H1 (cell line): Measurements from ENCODE around the gene DENND1A. TPM values are rescaled to one million over a fixed set of nuclear protein-coding genes. Genes with fewer than 3 reads are reported as not detected.

Source experiments
- HDAC2 ChIP-seq, 2 experiments: fragments of 300-600 bp in 1 of 2; sonication (generic) in 1 of 2; IDR thresholded peaks; 2 replicates each; pipeline ENCODE4 v1.6.1; 2011 to 2012; ENCODE audit warnings: low read depth in 2 of 2, low read length in 2 of 2, mild to moderate bottlenecking in 2 of 2, moderate library complexity in 2 of 2, borderline replicate concordance in 1 of 2, inconsistent platforms in 1 of 2
- JUN ChIP-seq: IDR thresholded peaks from 2 replicates; pipeline ENCODE4 v1.6.1; 2011; ENCODE audit warnings: low read depth, mild to moderate bottlenecking, improper control_type of control experiment, low read length
- KDM1A ChIP-seq: fragments of 200-600, 300-600 bp; sonication (generic); IDR thresholded peaks from 2 replicates; pipeline ENCODE4 v1.7.1; 2016; ENCODE audit warnings: mild to moderate bottlenecking, low read length, borderline replicate concordance
- RBBP5 ChIP-seq: IDR thresholded peaks from 2 replicates; pipeline ENCODE4 v1.7.1; 2012; ENCODE audit warnings: low read depth, mild to moderate bottlenecking, inconsistent platforms, low read length, moderate library complexity, borderline replicate concordance
- RNF2 ChIP-seq: fragments of 200-900, 300-1000 bp; sonication (generic); IDR thresholded peaks from 2 replicates; pipeline ENCODE4 v1.7.1; 2016; ENCODE audit warnings: borderline replicate concordance, low read depth, mild to moderate bottlenecking, antibody characterized with exemption, low read length; ENCODE audit not compliant: poor library complexity, severe bottlenecking; ENCODE audit errors: missing control alignments
- SP1 ChIP-seq: IDR thresholded peaks from 2 replicates; pipeline ENCODE4 v1.6.1; 2011; ENCODE audit warnings: low read depth, low read length
- polyA plus RNA-seq, 7 experiments: library from polyadenylated mRNA; depleted of rRNA in 3 of 7; stranded (reverse) in 5 of 7; unstranded in 2 of 7; fragments of >200 nt in 5 of 7; fragments of 200-250 nt in 2 of 7; gene quantifications; 1 replicate in 5 of 7; 2 replicates in 1 of 7; 4 replicates in 1 of 7; pipeline versions ENCODE4 v1.2.1 to v1.2.3, GENCODE V29; 2011 to 2013; ENCODE audit warnings: missing spikeins in 2 of 7, mixed read lengths in 2 of 7
- total RNA-seq: library from RNA; stranded (reverse); fragmentation: NEBNext Ultra II Directional; extraction: Animal tissue kit (Norgen Biotek cat#: 25700); gene quantifications from 2 replicates; pipeline ENCODE4 v1.2.1, GENCODE V29; 2021
- TF ChIP-seq, protein P1 (sequence below): IDR thresholded peaks from 2 replicates; pipeline ENCODE4 v1.6.1; 2012; ENCODE audit warnings: low read length, inconsistent platforms
- TF ChIP-seq, protein P2 (sequence below): IDR thresholded peaks from 2 replicates; pipeline ENCODE4 v1.6.1; 2012; ENCODE audit warnings: inconsistent platforms

DENND1A gene
- total and polyA plus RNA-seq, 2 of the 8 experiments (the other 6 are each of a cell fraction or from before 2014, with no cell fraction given): 24.1 to 26.4 TPM

DNA sequence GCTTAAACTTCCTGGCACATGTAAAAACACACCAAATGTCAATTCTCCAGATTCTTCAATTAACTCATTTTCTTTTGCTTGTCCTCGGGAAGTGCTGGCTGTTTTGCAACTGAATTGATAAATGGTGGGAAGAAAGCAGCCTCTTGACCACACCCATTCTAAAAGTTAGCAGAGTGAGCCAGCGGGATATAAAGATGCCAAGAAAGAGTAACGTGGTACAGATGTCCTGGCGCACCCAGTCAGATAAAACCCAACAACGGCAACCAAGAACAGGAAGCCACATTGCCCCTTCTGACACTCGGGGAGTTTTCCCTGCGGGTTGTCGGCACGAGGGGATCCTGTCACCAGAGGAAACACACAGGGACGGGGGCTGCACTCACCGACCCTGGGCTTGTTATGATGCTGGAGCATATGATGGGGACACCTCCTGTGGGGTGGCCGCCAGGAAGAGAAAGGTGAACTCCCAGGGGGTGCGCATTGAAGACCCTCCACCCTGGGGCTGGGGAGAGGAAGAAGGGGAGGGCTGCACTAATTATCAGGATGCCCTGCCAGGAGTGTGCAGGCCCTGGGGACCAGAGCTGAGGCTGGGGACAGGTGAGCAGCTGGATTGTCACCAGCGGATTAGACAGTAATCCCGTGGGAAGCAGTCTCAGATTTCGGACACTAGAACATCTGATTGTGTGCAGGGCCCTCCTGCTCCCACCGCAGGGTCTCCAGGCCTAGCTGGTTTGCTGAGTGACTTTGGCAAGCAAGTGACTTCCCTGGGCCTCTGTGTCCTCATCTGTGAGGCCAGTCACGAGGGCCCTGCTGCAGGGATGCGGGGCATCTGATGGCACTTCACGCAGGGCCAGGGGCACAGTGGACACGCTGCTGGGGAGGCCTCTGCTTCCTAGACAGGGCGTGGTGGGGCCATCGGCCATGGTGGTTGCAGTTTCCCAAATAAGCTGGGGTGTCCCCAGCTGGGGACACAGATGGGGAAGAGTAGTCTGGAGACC, 514.7 kb downstream of the DENND1A start (continued):
- TF ChIP-seq, protein P1, sequence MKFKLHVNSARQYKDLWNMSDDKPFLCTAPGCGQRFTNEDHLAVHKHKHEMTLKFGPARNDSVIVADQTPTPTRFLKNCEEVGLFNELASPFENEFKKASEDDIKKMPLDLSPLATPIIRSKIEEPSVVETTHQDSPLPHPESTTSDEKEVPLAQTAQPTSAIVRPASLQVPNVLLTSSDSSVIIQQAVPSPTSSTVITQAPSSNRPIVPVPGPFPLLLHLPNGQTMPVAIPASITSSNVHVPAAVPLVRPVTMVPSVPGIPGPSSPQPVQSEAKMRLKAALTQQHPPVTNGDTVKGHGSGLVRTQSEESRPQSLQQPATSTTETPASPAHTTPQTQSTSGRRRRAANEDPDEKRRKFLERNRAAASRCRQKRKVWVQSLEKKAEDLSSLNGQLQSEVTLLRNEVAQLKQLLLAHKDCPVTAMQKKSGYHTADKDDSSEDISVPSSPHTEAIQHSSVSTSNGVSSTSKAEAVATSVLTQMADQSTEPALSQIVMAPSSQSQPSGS: no peak
- TF ChIP-seq KDM1A (no peak), SP1 (no peak), HDAC2 (IDR thresholded peaks at IDR 0.05; ENCODE audit: borderline replicate concordance in 1 of 2, low read depth in 2 of 2, low read length in 2 of 2) (no peak), JUN (no peak), RNF2 (no peak), RBBP5 (no peak)
- TF ChIP-seq, protein P2, sequence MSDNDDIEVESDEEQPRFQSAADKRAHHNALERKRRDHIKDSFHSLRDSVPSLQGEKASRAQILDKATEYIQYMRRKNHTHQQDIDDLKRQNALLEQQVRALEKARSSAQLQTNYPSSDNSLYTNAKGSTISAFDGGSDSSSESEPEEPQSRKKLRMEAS: no peak
